ENCODE results near the gene FNDC3B. TPM values are rescaled to one million over a fixed set of nuclear protein-coding genes. Genes with fewer than 3 reads are reported as not detected.
A peak's percentile ranks its signal among the peaks of the same experiment; 100 is the strongest.
"Not testable (repeated sequence)": the region's sequence is repeated elsewhere in the genome, so short reads cannot be mapped to it uniquely, and the experiment has no call there.

FNDC3B gene
- total RNA-seq, 4 donors from 2014 or later = 49.7 to 188 (median 165) TPM

- Histone ChIP-seq H3K9me3 (no peaks in the 10 kb centered on the region), H3K36me3 (no peaks in the 10 kb centered on the region), H3K27me3 (no peaks in the 10 kb centered on the region), H3K27ac (no peak overlapping the region), H3K4me1 (no peaks in the 10 kb centered on the region), H3K4me3 (no peak overlapping the region)
- intact Hi-C loops (cut with DNase I; ENCODE audit: low total_unique reads) = no loop called here
- TF ChIP-seq CTCF (IDR thresholded peaks at IDR 0.05) = no peak
- no peak for TF ChIP-seq POLR2A (IDR thresholded peaks at IDR 0.05)
- no peak for DNase-seq
These were observed 325.7 kb downstream of the FNDC3B start for GRCh38 chr3:172365028-172365567.

- no peak overlapping the region for H3K27ac ChIP-seq
- no peaks in the 10 kb centered on the region for H3K27me3 ChIP-seq
- H3K4me3 ChIP-seq = no peak overlapping the region
- no peaks in the 10 kb centered on the region for H3K4me1 ChIP-seq
- no peak for DNase-seq
- intact Hi-C loops (cut with DNase I; ENCODE audit: low total_unique reads) = no loop called here
- H3K9me3 ChIP-seq = no peaks in the 10 kb centered on the region
- no peaks in the 10 kb centered on the region for H3K36me3 ChIP-seq
- TF ChIP-seq POLR2A (IDR thresholded peaks at IDR 0.05) (no peak), CTCF (IDR thresholded peaks at IDR 0.05) (no peak)
These were observed 328.1 kb downstream of the FNDC3B start for GRCh38 chr3:172367205-172368105.

GRCh38 chr3:172368556-172368955 is 329.2 kb downstream of the FNDC3B start:
- H3K27me3 ChIP-seq; H3K4me1 ChIP-seq; H3K27ac ChIP-seq; H3K9me3 ChIP-seq; intact Hi-C loops (cut with DNase I; ENCODE audit: low total_unique reads); DNase-seq; H3K36me3 ChIP-seq; H3K4me3 ChIP-seq: not testable (repeated sequence)

- no peaks in the 10 kb centered on the region for H3K9me3 ChIP-seq
- no peak for DNase-seq
- intact Hi-C loops (cut with DNase I; ENCODE audit: low total_unique reads) = no loop called here
- peak overlapping the region in 1 of 2 donors; percentile 11 for H3K27ac ChIP-seq
- H3K27me3 ChIP-seq = no peaks in the 10 kb centered on the region
- no peak for TF ChIP-seq POLR2A (IDR thresholded peaks at IDR 0.05)
- TF ChIP-seq CTCF (IDR thresholded peaks at IDR 0.05) = no peak
- no peaks in the 10 kb centered on the region for H3K4me1 ChIP-seq
- no peak overlapping the region for H3K4me3 ChIP-seq
- no peaks in the 10 kb centered on the region for H3K36me3 ChIP-seq
These were observed 330.3 kb downstream of the FNDC3B start for GRCh38 chr3:172369590-172370259.

- H3K36me3 ChIP-seq = no peaks in the 10 kb centered on the region
- intact Hi-C loops (cut with DNase I; ENCODE audit: low total_unique reads) = no loop called here
- H3K4me3 ChIP-seq = no peak overlapping the region
- H3K9me3 ChIP-seq = no peaks in the 10 kb centered on the region
- DNase-seq = no peak
- H3K4me1 ChIP-seq = no peaks in the 10 kb centered on the region
- H3K27me3 ChIP-seq = no peaks in the 10 kb centered on the region
- no peak overlapping the region for H3K27ac ChIP-seq
- TF ChIP-seq CTCF (IDR thresholded peaks at IDR 0.05) = no peak
- TF ChIP-seq POLR2A (IDR thresholded peaks at IDR 0.05) = no peak
These were observed 331.0 kb downstream of the FNDC3B start for GRCh38 chr3:172370419-172370818.
